Gastrocnemius medialis (tissue), 4 donors: Measurements from ENCODE around the gene PDE6C. TPM values are rescaled to one million over a fixed set of nuclear protein-coding genes. Genes with fewer than 3 reads are reported as not detected.

Experiments
- ATAC-seq, 2 donors: fragments of 150-250 bp; one replicate each; pipeline ENCODE4 v1.9.1; 2016
- DNase-seq, 2 donors: peaks; one replicate each; pipeline ENCODE4 v3.0.0-alpha.2; 2019
- H3K27ac ChIP-seq, 4 donors: fragments of 200-600 bp; sonication (generic); 1 replicate in 1 of 4; 2 replicates in 3 of 4; pipeline ENCODE4 v1.5.1; 2016 to 2018; ENCODE audit warnings: mild to moderate bottlenecking in 2 of 4, moderate library complexity in 1 of 4
- H3K27me3 ChIP-seq, 3 donors: fragments of 200-600 bp; sonication (generic) in 2 of 3; 1 replicate in 1 of 3; 2 replicates in 2 of 3; pipeline versions ENCODE4 v1.5.1 to v1.6.0; 2016 to 2019; ENCODE audit warnings: mild to moderate bottlenecking in 1 of 3, moderate library complexity in 1 of 3
- H3K36me3 ChIP-seq, 2 donors: fragments of 200-600 bp; sonication (generic) in 1 of 2; one replicate each; pipeline ENCODE4 v1.5.1; 2017 to 2018
- H3K4me1 ChIP-seq, 2 donors: fragments of 200-600 bp; sonication (generic) in 1 of 2; one replicate each; pipeline ENCODE4 v1.5.1; 2016 to 2017; ENCODE audit warnings: mild to moderate bottlenecking in 2 of 2
- H3K4me3 ChIP-seq, 4 donors: fragments of 200-600 bp; sonication (generic) in 3 of 4; 1 replicate in 1 of 4; 2 replicates in 3 of 4; pipeline ENCODE4 v1.5.1; 2016 to 2019; ENCODE audit warnings: mild to moderate bottlenecking in 2 of 4
- H3K9me3 ChIP-seq, 3 donors: fragments of 200-600 bp; sonication (generic) in 2 of 3; 1 replicate in 1 of 3; 2 replicates in 2 of 3; pipeline ENCODE4 v1.5.1; 2016 to 2019
- POLR2A ChIP-seq, 2 donors: fragments of 450-650 bp; IDR thresholded peaks; one replicate each; pipeline ENCODE4 v1.6.1; 2017; ENCODE audit warnings: antibody characterized with exemption in 2 of 2, mild to moderate bottlenecking in 2 of 2, moderate library complexity in 2 of 2
- in situ Hi-C, 4 donors: fragments of 200-750 bp; cut with MboI; loops; one replicate each; pipeline versions ENCODE4 v1.15.0 to v1.8.0; 2017; ENCODE audit warnings: low sequenced_read_pairs in 4 of 4
- intact Hi-C: fragments of 100-400 bp; cut with DNase I; formaldehyde crosslinking; loops from one replicate; pipeline ENCODE4 v1.15.1; 2023; ENCODE audit warnings: low total_unique reads
- total RNA-seq, 4 donors: library from RNA; depleted of rRNA; stranded (reverse); fragments of >200 nt; gene quantifications; one replicate each; pipeline versions ENCODE4 v1.1.0 to v1.2.3, GENCODE V29; 2016
- TF ChIP-seq, protein P1 (sequence below), 5 experiments: fragments of 450-650 bp in 3 of 5; fragments of 200-600 bp in 2 of 5; sonication (generic) in 2 of 5; IDR thresholded peaks in 4 of 5; conservative IDR thresholded peaks in 1 of 5; 1 replicate in 4 of 5; 2 replicates in 1 of 5; pipeline ENCODE4 v1.5.1; 2016 to 2019; ENCODE audit warnings: antibody characterized with exemption in 5 of 5, mild to moderate bottlenecking in 3 of 5, moderate library complexity in 3 of 5

PDE6C gene
- total RNA-seq, 4 donors from 2014 or later = not detected

DNA sequence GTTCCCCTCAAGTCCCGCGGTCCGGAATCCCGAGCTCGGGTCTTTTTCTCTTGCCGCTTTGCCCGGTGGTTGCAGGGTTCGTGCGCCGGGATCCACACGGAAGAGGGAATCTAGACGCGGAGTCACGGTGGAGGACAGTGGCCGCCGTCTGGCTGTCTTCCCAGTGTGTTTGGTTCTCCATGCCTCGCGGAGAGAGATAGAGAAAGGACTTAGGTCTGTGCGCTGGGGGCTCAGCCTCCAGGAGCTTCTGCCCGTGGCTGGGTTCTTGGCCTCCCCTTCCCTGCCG, 44.3 kb upstream of the PDE6C start:
- intact Hi-C loops (no loop called here), in situ Hi-C loops (no loop called here)
- no peaks in the 10 kb centered on the region for H3K4me1 ChIP-seq
- ATAC-seq = no peak
- no peak overlapping the region for H3K27ac ChIP-seq
- H3K9me3 ChIP-seq = no peaks in the 10 kb centered on the region
- no peaks in the 10 kb centered on the region for H3K36me3 ChIP-seq
- TF ChIP-seq, protein P1, sequence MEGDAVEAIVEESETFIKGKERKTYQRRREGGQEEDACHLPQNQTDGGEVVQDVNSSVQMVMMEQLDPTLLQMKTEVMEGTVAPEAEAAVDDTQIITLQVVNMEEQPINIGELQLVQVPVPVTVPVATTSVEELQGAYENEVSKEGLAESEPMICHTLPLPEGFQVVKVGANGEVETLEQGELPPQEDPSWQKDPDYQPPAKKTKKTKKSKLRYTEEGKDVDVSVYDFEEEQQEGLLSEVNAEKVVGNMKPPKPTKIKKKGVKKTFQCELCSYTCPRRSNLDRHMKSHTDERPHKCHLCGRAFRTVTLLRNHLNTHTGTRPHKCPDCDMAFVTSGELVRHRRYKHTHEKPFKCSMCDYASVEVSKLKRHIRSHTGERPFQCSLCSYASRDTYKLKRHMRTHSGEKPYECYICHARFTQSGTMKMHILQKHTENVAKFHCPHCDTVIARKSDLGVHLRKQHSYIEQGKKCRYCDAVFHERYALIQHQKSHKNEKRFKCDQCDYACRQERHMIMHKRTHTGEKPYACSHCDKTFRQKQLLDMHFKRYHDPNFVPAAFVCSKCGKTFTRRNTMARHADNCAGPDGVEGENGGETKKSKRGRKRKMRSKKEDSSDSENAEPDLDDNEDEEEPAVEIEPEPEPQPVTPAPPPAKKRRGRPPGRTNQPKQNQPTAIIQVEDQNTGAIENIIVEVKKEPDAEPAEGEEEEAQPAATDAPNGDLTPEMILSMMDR (IDR thresholded peaks at IDR 0.05 in 4 of 5, conservative IDR thresholded peaks at IDR 0.05 in 1 of 5) = no peak
- no peak for TF ChIP-seq POLR2A (IDR thresholded peaks at IDR 0.05)
- H3K4me3 ChIP-seq = peak overlapping the region in 1 of 4 donors; percentile 6
- H3K27me3 ChIP-seq = peaks cover 24 to 32% (median 27%) of the 10 kb centered on the region in 3 donors
- no peak for DNase-seq

DNA sequence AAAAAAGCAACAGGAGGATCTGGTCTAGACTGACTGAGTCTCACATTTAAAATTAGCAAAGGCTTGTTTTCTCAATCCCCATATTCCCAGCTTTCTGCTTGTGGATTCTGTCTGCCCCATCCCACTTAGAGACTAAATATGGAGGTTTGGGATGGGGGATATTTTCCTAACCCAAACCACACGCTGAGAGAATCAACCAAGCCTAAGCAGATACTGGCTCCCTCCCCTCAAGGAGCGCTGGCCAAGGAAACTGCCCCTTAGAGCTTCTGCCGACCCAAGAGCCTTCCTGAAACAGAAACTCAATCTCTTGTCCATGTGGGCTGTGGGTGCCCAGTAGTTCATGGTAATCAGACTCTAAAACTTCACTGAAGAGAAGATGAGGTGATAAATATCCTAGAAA, 42.0 kb upstream of the PDE6C start:
- Histone ChIP-seq H3K27me3 (peaks cover 24 to 32% (median 27%) of the 10 kb centered on the region in 3 donors), H3K27ac (no peak overlapping the region), H3K9me3 (no peaks in the 10 kb centered on the region), H3K36me3 (no peaks in the 10 kb centered on the region), H3K4me1 (no peaks in the 10 kb centered on the region), H3K4me3 (no peak overlapping the region)
- TF ChIP-seq, protein P1 (IDR thresholded peaks at IDR 0.05 in 4 of 5, conservative IDR thresholded peaks at IDR 0.05 in 1 of 5) = no peak
- in situ Hi-C loops = no loop called here
- no peak for ATAC-seq
- no peak for DNase-seq
- intact Hi-C loops = no loop called here

DNA sequence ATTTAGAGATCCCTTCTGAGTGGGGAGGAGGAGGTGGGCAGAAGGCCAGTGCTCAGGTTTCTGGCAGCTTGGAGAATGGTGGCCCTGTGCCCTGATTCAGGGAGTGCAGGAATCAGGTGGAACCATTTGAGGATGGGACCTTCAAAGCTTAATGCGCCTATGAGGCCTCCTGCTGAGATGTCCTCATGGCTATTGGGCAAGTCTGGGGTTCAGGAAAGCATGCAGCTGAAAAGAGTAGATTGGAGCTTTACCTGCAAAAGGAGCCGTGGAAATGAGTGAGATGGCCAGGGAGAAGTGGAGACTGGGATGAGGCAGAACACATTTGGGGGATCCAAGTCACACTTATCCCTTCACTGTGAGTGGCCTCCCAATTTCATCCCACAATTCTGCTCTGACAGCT, 39.7 kb upstream of the PDE6C start:
- intact Hi-C loops (no loop called here), in situ Hi-C loops (no loop called here)
- Histone ChIP-seq H3K27ac (no peak overlapping the region), H3K27me3 (peaks cover 12 to 17% (median 13%) of the 10 kb centered on the region in 3 donors), H3K4me3 (no peak overlapping the region), H3K9me3 (no peaks in the 10 kb centered on the region), H3K36me3 (no peaks in the 10 kb centered on the region), H3K4me1 (no peaks in the 10 kb centered on the region)
- DNase-seq (no peak), ATAC-seq (no peak)
- no peak for TF ChIP-seq POLR2A (IDR thresholded peaks at IDR 0.05)
- TF ChIP-seq, protein P1 (IDR thresholded peaks at IDR 0.05 in 4 of 5, conservative IDR thresholded peaks at IDR 0.05 in 1 of 5) = no peak

DNA sequence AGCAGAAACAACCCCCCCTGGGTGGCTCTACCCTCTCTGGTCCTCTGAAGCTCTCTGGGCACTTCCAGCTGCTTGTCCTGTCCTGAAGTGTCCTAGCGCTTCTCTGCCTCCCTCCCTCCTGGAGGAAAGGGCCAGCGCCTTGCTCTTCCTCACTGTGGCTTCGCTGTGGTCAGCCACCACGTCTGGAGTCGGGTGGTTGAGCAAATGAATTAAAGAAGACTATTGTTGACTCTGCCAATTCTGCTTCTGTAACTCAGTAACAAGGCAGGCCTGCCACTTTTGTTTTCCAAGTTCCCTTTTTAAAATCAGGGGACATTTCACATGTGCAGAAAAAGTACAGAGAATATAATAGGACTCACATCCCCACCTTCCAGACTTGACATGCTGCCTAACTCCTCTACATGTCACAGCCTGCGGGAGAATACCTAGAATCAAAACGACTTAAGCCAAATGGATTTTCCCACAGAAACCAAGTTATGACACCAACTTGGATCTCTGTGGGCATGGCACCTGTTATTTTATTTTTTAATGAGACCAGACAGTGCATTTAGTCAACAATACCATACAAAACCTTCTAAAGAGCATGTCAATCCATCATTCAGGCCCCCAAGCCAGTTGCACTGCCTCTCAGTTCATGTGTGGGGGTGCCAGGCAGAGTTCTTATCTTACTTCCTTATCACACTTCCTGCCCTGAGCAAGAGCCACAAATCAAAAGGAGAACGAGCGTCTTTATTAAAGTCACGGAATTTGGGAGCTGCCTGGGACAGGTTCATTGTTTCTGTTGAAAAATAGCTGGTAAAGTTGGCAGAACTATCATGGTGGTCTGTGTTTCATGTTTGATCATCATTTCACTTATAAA, 39.1 kb upstream of the PDE6C start:
- Histone ChIP-seq H3K4me1 (no peaks in the 10 kb centered on the region), H3K4me3 (no peak overlapping the region), H3K9me3 (no peaks in the 10 kb centered on the region), H3K36me3 (no peaks in the 10 kb centered on the region), H3K27ac (no peak overlapping the region), H3K27me3 (peaks cover 6 to 14% (median 8%) of the 10 kb centered on the region in 3 donors)
- in situ Hi-C loops = no loop called here
- TF ChIP-seq, protein P1 (IDR thresholded peaks at IDR 0.05 in 4 of 5, conservative IDR thresholded peaks at IDR 0.05 in 1 of 5) = no peak
- TF ChIP-seq POLR2A (IDR thresholded peaks at IDR 0.05) = no peak
- ATAC-seq (peak in 1 of 2 donors; percentile 41), DNase-seq (peak; percentile 17 to 21)
- intact Hi-C loops = no loop called here
